ENCODE measurements around the gene CHD2.

The CHD2 gene

DNA sequence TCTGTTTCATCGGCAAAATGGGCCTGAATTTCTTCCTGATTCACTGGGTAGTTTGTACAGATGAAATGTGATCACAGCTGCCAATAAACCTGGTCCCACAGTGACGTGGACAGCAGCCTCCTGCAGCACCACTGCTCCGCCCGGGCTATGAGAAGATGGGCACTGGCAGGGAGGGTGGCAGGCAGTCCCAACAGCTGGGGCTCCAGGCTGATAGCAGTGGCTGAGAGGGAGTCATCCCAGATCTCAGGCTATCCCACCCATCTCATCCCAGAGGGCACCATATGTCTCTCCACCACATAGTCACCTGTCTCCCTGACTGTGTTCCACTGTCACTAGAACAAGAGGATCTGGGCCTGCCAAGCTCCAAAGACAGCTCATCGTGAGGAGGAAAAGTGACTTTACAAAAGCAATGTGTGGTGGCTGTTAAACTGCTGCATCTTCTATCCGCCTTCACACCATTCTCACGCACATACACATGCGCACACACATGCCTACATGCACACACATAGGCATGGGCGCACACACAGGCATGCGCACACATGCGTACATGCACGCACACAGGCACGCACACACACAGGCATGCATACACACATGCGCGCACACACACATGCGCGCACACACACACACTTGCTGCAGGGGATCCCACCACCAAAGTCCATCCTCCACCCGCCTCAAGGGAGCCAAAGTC is 142.7 kb downstream of the CHD2 start:
- no peaks in the 10 kb centered on the region for H3K27me3 ChIP-seq (ENCODE audit: control insufficient read depth, insufficient read depth, low read length)
- TF ChIP-seq CTCF (IDR thresholded peaks at IDR 0.05) = no peak
- H3K79me2 ChIP-seq = no peaks in the 10 kb centered on the region
- H3K4me3 ChIP-seq (ENCODE audit: low read depth, low read length) = no peak overlapping the region
- H3K4me2 ChIP-seq (ENCODE audit: low read length) = no peak overlapping the region
- no peaks in the 10 kb centered on the region for H3K4me1 ChIP-seq
- H3K9me3 ChIP-seq (ENCODE audit: control insufficient read depth, low read length) = no peaks in the 10 kb centered on the region
- H3K9ac ChIP-seq = no peak overlapping the region
- no peaks in the 10 kb centered on the region for H3K36me3 ChIP-seq (ENCODE audit: control insufficient read depth, insufficient read depth, low read length)
- no peak overlapping the region for H2AFZ ChIP-seq
- no peak overlapping the region for H3K27ac ChIP-seq

GRCh38 chr15:93043621-93044300 is 143.6 kb downstream of the CHD2 start:
- no peak overlapping the region for H3K4me3 ChIP-seq (ENCODE audit: low read depth, low read length)
- H3K9me3 ChIP-seq (ENCODE audit: control insufficient read depth, low read length) = no peaks in the 10 kb centered on the region
- no peak overlapping the region for H3K27ac ChIP-seq
- no peaks in the 10 kb centered on the region for H3K79me2 ChIP-seq
- H3K36me3 ChIP-seq (ENCODE audit: control insufficient read depth, insufficient read depth, low read length) = no peaks in the 10 kb centered on the region
- TF ChIP-seq CTCF (IDR thresholded peaks at IDR 0.05) = no peak
- H3K4me1 ChIP-seq = no peaks in the 10 kb centered on the region
- no peak overlapping the region for H3K9ac ChIP-seq
- no peak overlapping the region for H3K4me2 ChIP-seq (ENCODE audit: low read length)
- no peaks in the 10 kb centered on the region for H3K27me3 ChIP-seq (ENCODE audit: control insufficient read depth, insufficient read depth, low read length)
- no peak overlapping the region for H2AFZ ChIP-seq

GRCh38 chr15:93044301-93045190 is 144.4 kb downstream of the CHD2 start:
- no peak overlapping the region for H3K9ac ChIP-seq
- H3K36me3 ChIP-seq (ENCODE audit: control insufficient read depth, insufficient read depth, low read length) = no peaks in the 10 kb centered on the region
- H3K27ac ChIP-seq = no peak overlapping the region

GRCh38 chr15:93045191-93045785 is 145.2 kb downstream of the CHD2 start:
- no peak overlapping the region for H3K27ac ChIP-seq
- H3K4me2 ChIP-seq (ENCODE audit: low read length) = no peak overlapping the region
- no peak overlapping the region for H3K9ac ChIP-seq
- no peak overlapping the region for H3K4me3 ChIP-seq (ENCODE audit: low read depth, low read length)
- no peak for TF ChIP-seq CTCF (IDR thresholded peaks at IDR 0.05)
- H3K36me3 ChIP-seq (ENCODE audit: control insufficient read depth, insufficient read depth, low read length) = no peaks in the 10 kb centered on the region
- H3K27me3 ChIP-seq (ENCODE audit: control insufficient read depth, insufficient read depth, low read length) = no peaks in the 10 kb centered on the region
- H2AFZ ChIP-seq = no peak overlapping the region
- H3K79me2 ChIP-seq = no peaks in the 10 kb centered on the region
- H3K9me3 ChIP-seq (ENCODE audit: control insufficient read depth, low read length) = no peaks in the 10 kb centered on the region
- H3K4me1 ChIP-seq = no peaks in the 10 kb centered on the region

More at GRCh38 chr15:93044301-93045190, 144.4 kb downstream of the CHD2 start:
- Histone ChIP-seq H3K4me1 (no peaks in the 10 kb centered on the region), H3K79me2 (no peaks in the 10 kb centered on the region), H3K4me3 (ENCODE audit: low read depth, low read length) (no peak overlapping the region), H3K27me3 (ENCODE audit: control insufficient read depth, insufficient read depth, low read length) (no peaks in the 10 kb centered on the region), H3K4me2 (ENCODE audit: low read length) (no peak overlapping the region), H3K9me3 (ENCODE audit: control insufficient read depth, low read length) (no peaks in the 10 kb centered on the region), H2AFZ (no peak overlapping the region)
- TF ChIP-seq CTCF (IDR thresholded peaks at IDR 0.05) = no peak

All from parathyroid adenoma (tissue), 2 donors.